K562 (cell line): ENCODE data around the gene CCM2. TPM values are rescaled to one million over a fixed set of nuclear protein-coding genes. Genes with fewer than 3 reads are reported as not detected.

Source experiments
- ARID1B ChIP-seq: fragments of 450-650 bp; IDR thresholded peaks from 2 replicates; pipeline ENCODE4 v1.6.1; 2016; ENCODE audit warnings: antibody characterized with exemption, mild to moderate bottlenecking, inconsistent platforms
- CHCHD3 ChIP-seq: fragments of 250-450 bp; sonication (Bioruptor Pico); IDR thresholded peaks from 2 replicates; pipeline ENCODE4 v2.1.2; 2022; ENCODE audit warnings: mild to moderate bottlenecking
- CUX1 ChIP-seq: fragments of 200-800 bp; sonication (Bioruptor generic); IDR thresholded peaks from 2 replicates; pipeline ENCODE4 v1.6.1; 2016; ENCODE audit warnings: missing genetic modification characterization, missing compliant biosample characterization
- ESRRB ChIP-seq: fragments of 250-450 bp; sonication (Bioruptor Pico); IDR thresholded peaks from 2 replicates; pipeline ENCODE4 v1.5.0; 2020; ENCODE audit warnings: mild to moderate bottlenecking, moderate library complexity, borderline replicate concordance
- IFI16 ChIP-seq: fragments of 250-450 bp; sonication (Bioruptor Pico); IDR thresholded peaks from 2 replicates; pipeline ENCODE4 v2.1.2; 2022; ENCODE audit warnings: mild to moderate bottlenecking, inconsistent platforms
- ILK ChIP-seq: fragments of 450-650 bp; IDR thresholded peaks from 2 replicates; pipeline ENCODE4 v1.6.1; 2016; ENCODE audit warnings: missing genetic modification characterization, low read depth, mild to moderate bottlenecking, missing compliant biosample characterization, moderate library complexity, borderline replicate concordance
- KAT2B ChIP-seq: IDR thresholded peaks from one replicate; pipeline ENCODE4 v1.6.1; 2012; ENCODE audit warnings: low read depth, mild to moderate bottlenecking, control low read depth, inconsistent platforms, low read length, moderate library complexity
- LEF1 ChIP-seq: fragments of 450-650 bp; IDR thresholded peaks from 2 replicates; pipeline ENCODE4 v1.6.1; 2016; ENCODE audit warnings: mild to moderate bottlenecking
- MEIS2 ChIP-seq: fragments of 450-650 bp; IDR thresholded peaks from 2 replicates; pipeline ENCODE4 v1.6.1; 2014; ENCODE audit warnings: mild to moderate bottlenecking; ENCODE audit not compliant: partially characterized antibody
- MXI1 ChIP-seq: IDR thresholded peaks from 2 replicates; pipeline ENCODE4 v1.6.1; 2011; ENCODE audit warnings: low read depth, mild to moderate bottlenecking, improper control_type of control experiment, low read length
- NONO ChIP-seq, 2 experiments: fragments of 200-400 bp in 1 of 2; fragments of 450-650 bp in 1 of 2; formaldehyde crosslinking in 1 of 2; IDR thresholded peaks; 2 replicates each; pipeline ENCODE4 v1.6.1; 2017; ENCODE audit warnings: low read depth in 2 of 2, mild to moderate bottlenecking in 2 of 2, moderate library complexity in 2 of 2, low read length in 1 of 2
- NRF1 ChIP-seq, 2 experiments: fragments of 450-650 bp; IDR thresholded peaks in 1 of 2; conservative IDR thresholded peaks in 1 of 2; 2 replicates each; pipeline ENCODE4 v1.6.1; 2014; ENCODE audit warnings: mild to moderate bottlenecking in 2 of 2
- RBM22 ChIP-seq: fragments of 200-400 bp; formaldehyde crosslinking; IDR thresholded peaks from 2 replicates; pipeline ENCODE4 v1.6.1; 2018; ENCODE audit warnings: low read length, low read depth; ENCODE audit not compliant: poor library complexity, severe bottlenecking
- RBM39 ChIP-seq: fragments of 200-400 bp; formaldehyde crosslinking; optimal IDR thresholded peaks from 2 replicates; pipeline ENCODE3; 2018; ENCODE audit warnings: low read depth, low read length
- SAFB ChIP-seq: fragments of 200-400 bp; formaldehyde crosslinking; IDR thresholded peaks from 2 replicates; pipeline ENCODE4 v1.6.1; 2017; ENCODE audit warnings: low read depth, low read length, borderline replicate concordance
- SNAPC5 ChIP-seq: fragments of 250-450 bp; sonication (Bioruptor Pico); IDR thresholded peaks from 2 replicates; pipeline ENCODE4 v1.8.0; 2021; ENCODE audit warnings: moderate library complexity, mild to moderate bottlenecking, inconsistent platforms
- STAT5B ChIP-seq: fragments of 250-450 bp; sonication (Bioruptor Pico); IDR thresholded peaks from 2 replicates; pipeline ENCODE4 v1.8.0; 2021; ENCODE audit warnings: mild to moderate bottlenecking, inconsistent platforms
- TRIM24 ChIP-seq, 2 experiments: fragments of 450-650 bp; IDR thresholded peaks; 2 replicates each; pipeline ENCODE4 v1.6.1; 2016
- ZBTB43 ChIP-seq: sonication (generic); formaldehyde crosslinking; IDR thresholded peaks from 2 replicates; pipeline ENCODE4 v1.8.0; 2023; ENCODE audit warnings: mild to moderate bottlenecking, missing genetic modification reagents
- ZNF121 ChIP-seq: sonication (generic); formaldehyde crosslinking; conservative IDR thresholded peaks from 2 replicates; pipeline ENCODE4 v1.8.0; 2022; ENCODE audit warnings: missing genetic modification reagents
- ZNF41 ChIP-seq: fragments of 250-450 bp; sonication (Bioruptor Pico); conservative IDR thresholded peaks from 2 replicates; pipeline ENCODE4 v1.4.0; 2020; ENCODE audit warnings: mild to moderate bottlenecking
- ZNF436 ChIP-seq: fragments of 250-450, 450-650 bp; sonication (Bioruptor Pico); formaldehyde crosslinking; IDR thresholded peaks from 2 replicates; pipeline ENCODE4 v1.7.0; 2020; ENCODE audit warnings: mild to moderate bottlenecking
- ZNF717 ChIP-seq: fragments of 250-450 bp; sonication (Bioruptor Pico); IDR thresholded peaks from 2 replicates; pipeline ENCODE4 v1.5.0; 2021
- polyA plus RNA-seq, 8 experiments: library from polyadenylated mRNA; depleted of rRNA in 4 of 8; stranded (reverse) in 5 of 8; unstranded in 3 of 8; fragments of >200 nt; fragmentation: Nextera tagmentation in 2 of 8; fragmentation: Illumina TruSeq in 1 of 8; extraction: Ambion mirVana in 2 of 8; extraction: Trizol in 1 of 8; gene quantifications; 2 replicates each; pipeline versions ENCODE4 v1.2.1 to v1.2.3, GENCODE V29; 2011 to 2014; ENCODE audit warnings: inconsistent platforms in 1 of 8, missing spikeins in 1 of 8
- total RNA-seq, 7 experiments: library from RNA; depleted of rRNA in 6 of 7; stranded (reverse); fragments of >200 nt in 6 of 7; fragmentation: Illumina TruSeq in 2 of 7; extraction: Trizol in 2 of 7; gene quantifications; 2 replicates each; pipeline versions ENCODE4 v1.2.1 to v1.2.3, GENCODE V29; 2011 to 2021; ENCODE audit warnings: low replicate concordance in 1 of 7

The CCM2 gene
- total and polyA plus RNA-seq, 9 of the 15 experiments (the other 6 are each of a cell fraction or from before 2014, with no cell fraction given) = 0.41 to 38.6 (median 25.9) TPM

- TF ChIP-seq ILK (tag) (no peak), ZNF41 (CRISPR knock-in tag) (no peak), ESRRB (CRISPR knock-in tag) (no peak), KAT2B (no peak), ZNF436 (CRISPR knock-in tag) (no peak), IFI16 (CRISPR knock-in tag) (no peak), ZNF717 (CRISPR knock-in tag) (0 out of 2 replicates have a peak, but pooled peaks have one; percentile 45), MXI1 (peak; percentile 92), MEIS2 (peak; percentile 58), ZNF121 (CRISPR knock-in tag) (no peak), STAT5B (no peak), RBM22 (peak; percentile 58), TRIM24 (IDR thresholded peaks at IDR 0.05) (peak in 1 of 2 experiments; percentile 64; a peak in 3 of 4 replicates), SAFB (no peak), CHCHD3 (CRISPR knock-in tag) (no peak), ARID1B (peak; percentile 72), ZBTB43 (peak; percentile 91; the same call in 1 of the 2 replicates), NRF1 (conservative IDR thresholded peaks at IDR 0.05 in 1 of 2, IDR thresholded peaks at IDR 0.05 in 1 of 2) (peak; percentile 77 to 83), LEF1 (peak; percentile 59), CUX1 (CRISPR knock-in tag) (no peak), RBM39 (no peak), SNAPC5 (CRISPR knock-in tag) (no peak), NONO (IDR thresholded peaks at IDR 0.05; ENCODE audit: low read depth in 2 of 2, low read length in 1 of 2) (peak in 1 of 2 experiments; percentile 62; a peak in 1 of 4 replicates)
These were observed 111.6 kb downstream of the CCM2 start, which contains the start of gene TBRG4 (continued) for GRCh38 chr7:45111298-45112223.
